ENCODE results near the gene APBB2.

APBB2 gene

GRCh38 chr4:40844261-40844660 is 370.1 kb downstream of the APBB2 start:
- in situ Hi-C loops (cut with HindIII; ENCODE audit: low pct_unique_long_range_greater_than_20kb, low sequenced_read_pairs) = no loop called here
- DNase-seq (ENCODE audit: low read depth in 1 of 2, low spot score in 1 of 2) = no peak
- no peak for TF ChIP-seq JUND (IDR thresholded peaks at IDR 0.05; ENCODE audit: low read depth)

- peak in 1 of 2 experiments; percentile 53 for DNase-seq (ENCODE audit: low read depth in 1 of 2, low spot score in 1 of 2)
- no peak for TF ChIP-seq JUND (IDR thresholded peaks at IDR 0.05; ENCODE audit: low read depth)
- in situ Hi-C loops (cut with HindIII; ENCODE audit: low pct_unique_long_range_greater_than_20kb, low sequenced_read_pairs) = no loop called here
These were observed 370.6 kb downstream of the APBB2 start for GRCh38 chr4:40843696-40844095.

- DNase-seq (ENCODE audit: low read depth in 1 of 2, low spot score in 1 of 2) = peak in 1 of 2 experiments; percentile 80
- in situ Hi-C loops (cut with HindIII; ENCODE audit: low pct_unique_long_range_greater_than_20kb, low sequenced_read_pairs) = no loop called here
- TF ChIP-seq JUND (IDR thresholded peaks at IDR 0.05; ENCODE audit: low read depth) = no peak
These were observed 371.5 kb downstream of the APBB2 start for GRCh38 chr4:40842725-40843423.

GRCh38 chr4:40842318-40842717 is 372.0 kb downstream of the APBB2 start:
- in situ Hi-C loops (cut with HindIII; ENCODE audit: low pct_unique_long_range_greater_than_20kb, low sequenced_read_pairs) = no loop called here
- DNase-seq (ENCODE audit: low read depth in 1 of 2, low spot score in 1 of 2) = no peak
- no peak for TF ChIP-seq JUND (IDR thresholded peaks at IDR 0.05; ENCODE audit: low read depth)

- TF ChIP-seq JUND (IDR thresholded peaks at IDR 0.05; ENCODE audit: low read depth) = no peak
- in situ Hi-C loops (cut with HindIII; ENCODE audit: low pct_unique_long_range_greater_than_20kb, low sequenced_read_pairs) = no loop called here
- peak in 1 of 2 experiments; percentile 86 for DNase-seq (ENCODE audit: low read depth in 1 of 2, low spot score in 1 of 2)
These were observed 373.3 kb downstream of the APBB2 start for GRCh38 chr4:40840985-40841571.

GRCh38 chr4:40840255-40840984 is 373.9 kb downstream of the APBB2 start:
- no peak for TF ChIP-seq JUND (IDR thresholded peaks at IDR 0.05; ENCODE audit: low read depth)
- no peak for DNase-seq (ENCODE audit: low read depth in 1 of 2, low spot score in 1 of 2)
- in situ Hi-C loops (cut with HindIII; ENCODE audit: low pct_unique_long_range_greater_than_20kb, low sequenced_read_pairs) = no loop called here

GRCh38 chr4:40838742-40839141 is 375.6 kb downstream of the APBB2 start:
- in situ Hi-C loops (cut with HindIII; ENCODE audit: low pct_unique_long_range_greater_than_20kb, low sequenced_read_pairs) = no loop called here
- peak in 1 of 2 experiments; percentile 8 for DNase-seq (ENCODE audit: low read depth in 1 of 2, low spot score in 1 of 2)
- no peak for TF ChIP-seq JUND (IDR thresholded peaks at IDR 0.05; ENCODE audit: low read depth)

GRCh38 chr4:40837094-40837870 is 377.1 kb downstream of the APBB2 start:
- in situ Hi-C loops (cut with HindIII; ENCODE audit: low pct_unique_long_range_greater_than_20kb, low sequenced_read_pairs) = no loop called here
- DNase-seq (ENCODE audit: low read depth in 1 of 2, low spot score in 1 of 2) = no peak
- no peak for TF ChIP-seq JUND (IDR thresholded peaks at IDR 0.05; ENCODE audit: low read depth)

- no peak for TF ChIP-seq JUND (IDR thresholded peaks at IDR 0.05; ENCODE audit: low read depth)
- in situ Hi-C loops (cut with HindIII; ENCODE audit: low pct_unique_long_range_greater_than_20kb, low sequenced_read_pairs) = no loop called here
- DNase-seq (ENCODE audit: low read depth in 1 of 2, low spot score in 1 of 2) = no peak
These were observed 381.1 kb downstream of the APBB2 start for GRCh38 chr4:40833212-40833611.

- in situ Hi-C loops (cut with HindIII; ENCODE audit: low pct_unique_long_range_greater_than_20kb, low sequenced_read_pairs) = no loop called here
- no peak for DNase-seq (ENCODE audit: low read depth in 1 of 2, low spot score in 1 of 2)
- TF ChIP-seq JUND (IDR thresholded peaks at IDR 0.05; ENCODE audit: low read depth) = no peak
These were observed 382.2 kb downstream of the APBB2 start for GRCh38 chr4:40832175-40832574.

- in situ Hi-C loops (cut with HindIII; ENCODE audit: low pct_unique_long_range_greater_than_20kb, low sequenced_read_pairs) = no loop called here
- no peak for DNase-seq (ENCODE audit: low read depth in 1 of 2, low spot score in 1 of 2)
- TF ChIP-seq JUND (IDR thresholded peaks at IDR 0.05; ENCODE audit: low read depth) = no peak
These were observed 383.0 kb downstream of the APBB2 start for GRCh38 chr4:40831146-40831907.

- TF ChIP-seq JUND (IDR thresholded peaks at IDR 0.05; ENCODE audit: low read depth) = no peak
- DNase-seq (ENCODE audit: low read depth in 1 of 2, low spot score in 1 of 2) = no peak
- in situ Hi-C loops (cut with HindIII; ENCODE audit: low pct_unique_long_range_greater_than_20kb, low sequenced_read_pairs) = no loop called here
These were observed 384.8 kb downstream of the APBB2 start for GRCh38 chr4:40829586-40829985.

All from T47D (cell line).